GM23338 (cell line): ENCODE measurements around the gene KIAA1614.

ENCODE experiments used
- CREB1 ChIP-seq: fragments of 250-450 bp; sonication (Bioruptor Pico); IDR thresholded peaks from 2 replicates; pipeline ENCODE4 v1.5.0; 2020; ENCODE audit warnings: low read depth, mild to moderate bottlenecking, moderate library complexity
- CTCF ChIP-seq, 2 experiments: fragments of 200-600 bp in 1 of 2; sonication (generic) in 1 of 2; conservative IDR thresholded peaks; 2 replicates each; pipeline versions ENCODE4 v1.5.1 to v1.6.1; 2016 to 2017; ENCODE audit warnings: antibody characterized with exemption in 2 of 2, low read depth in 2 of 2, mild to moderate bottlenecking in 2 of 2, moderate library complexity in 1 of 2
- EZH2 ChIP-seq: fragments of 200-600 bp; sonication (generic); IDR thresholded peaks from one replicate; pipeline ENCODE4 v1.8.0; 2017; ENCODE audit warnings: antibody characterized with exemption, mild to moderate bottlenecking, low read depth; ENCODE audit not compliant: unreplicated experiment
- EZH2phosphoT487 ChIP-seq: fragments of 200-600 bp; sonication (generic); IDR thresholded peaks from one replicate; pipeline ENCODE4 v1.8.1; 2018; ENCODE audit warnings: antibody characterized with exemption; ENCODE audit not compliant: unreplicated experiment
- JUNB ChIP-seq: IDR thresholded peaks from one replicate; pipeline ENCODE4 v1.6.1; 2016; ENCODE audit warnings: antibody characterized with exemption; ENCODE audit not compliant: unreplicated experiment
- NANOG ChIP-seq: IDR thresholded peaks from 2 replicates; pipeline ENCODE4 v1.6.1; 2016; ENCODE audit warnings: antibody characterized with exemption, borderline replicate concordance
- POLR2AphosphoS5 ChIP-seq: IDR thresholded peaks from 2 replicates; pipeline ENCODE4 v1.6.1; 2016; ENCODE audit warnings: antibody characterized with exemption, low read depth
- REST ChIP-seq: IDR thresholded peaks from one replicate; pipeline ENCODE4 v1.6.1; 2018; ENCODE audit warnings: antibody characterized with exemption; ENCODE audit not compliant: unreplicated experiment
- STAT1 ChIP-seq: IDR thresholded peaks from one replicate; pipeline ENCODE4 v1.6.1; 2016; ENCODE audit warnings: antibody characterized with exemption; ENCODE audit not compliant: unreplicated experiment
- ZNF114 ChIP-seq: fragments of 250-450 bp; sonication (Bioruptor Pico); IDR thresholded peaks from 2 replicates; pipeline ENCODE4 v1.5.0; 2020; ENCODE audit warnings: mild to moderate bottlenecking, moderate library complexity
- ZNF331 ChIP-seq: fragments of 250-450 bp; sonication (Bioruptor Pico); IDR thresholded peaks from 2 replicates; pipeline ENCODE4 v1.5.0; 2020; ENCODE audit warnings: low read depth, mild to moderate bottlenecking, moderate library complexity
- ZNF462 ChIP-seq: fragments of 250-450 bp; sonication (Bioruptor Pico); IDR thresholded peaks from 2 replicates; pipeline ENCODE4 v1.5.0; 2020; ENCODE audit warnings: mild to moderate bottlenecking, moderate library complexity

- TF ChIP-seq POLR2AphosphoS5 = no peak
- no peak for TF ChIP-seq REST
- no peak for TF ChIP-seq CTCF (conservative IDR thresholded peaks at IDR 0.05; ENCODE audit: low read depth in 2 of 2)
- no peak for TF ChIP-seq EZH2
- no peak for TF ChIP-seq NANOG
- no peak for TF ChIP-seq EZH2phosphoT487
- no peak for TF ChIP-seq ZNF331 (CRISPR knock-in tag)
- no peak for TF ChIP-seq JUNB
- TF ChIP-seq ZNF114 (CRISPR knock-in tag) = no peak
- TF ChIP-seq CREB1 (CRISPR knock-in tag) = no peak
- no peak for TF ChIP-seq STAT1
- no peak for TF ChIP-seq ZNF462 (CRISPR knock-in tag)
These were observed 27.7 kb downstream of the KIAA1614 start for GRCh38 chr1:180940445-180940844.
